K562 (cell line): ENCODE results near the gene HLA-F. TPM values are rescaled to one million over a fixed set of nuclear protein-coding genes. Genes with fewer than 3 reads are reported as not detected.

ENCODE experiments used
- ATF1 ChIP-seq, 2 experiments: fragments of 450-650 bp in 1 of 2; IDR thresholded peaks; 2 replicates each; pipeline ENCODE4 v1.6.1; 2016; ENCODE audit warnings: missing compliant biosample characterization in 1 of 2, missing genetic modification characterization in 1 of 2
- ETV1 ChIP-seq: fragments of 450-650 bp; conservative IDR thresholded peaks from 2 replicates; pipeline ENCODE4 v1.6.1; 2016; ENCODE audit warnings: missing genetic modification characterization, control low read depth, low read depth, missing compliant biosample characterization
- FOXP1 ChIP-seq: sonication (generic); formaldehyde crosslinking; IDR thresholded peaks from 2 replicates; pipeline ENCODE4 v1.8.0; 2022; ENCODE audit warnings: mild to moderate bottlenecking, missing genetic modification reagents
- GABPA ChIP-seq: fragments of 200-800 bp; sonication (Bioruptor generic); conservative IDR thresholded peaks from 2 replicates; pipeline ENCODE4 v1.6.1; 2016; ENCODE audit warnings: low read depth, missing genetic modification characterization, missing compliant biosample characterization
- HDAC2 ChIP-seq: fragments of 450-650 bp; IDR thresholded peaks from 2 replicates; pipeline ENCODE4 v1.6.1; 2016; ENCODE audit warnings: mild to moderate bottlenecking
- JUN ChIP-seq, 2 experiments: sonication (generic) in 1 of 2; formaldehyde crosslinking in 1 of 2; IDR thresholded peaks; 2 replicates each; pipeline versions ENCODE4 v1.6.1 to v1.8.0; 2012 to 2022; ENCODE audit warnings: borderline replicate concordance in 2 of 2, mild to moderate bottlenecking in 2 of 2, improper control_type of control experiment in 1 of 2, low read depth in 1 of 2, low read length in 1 of 2, missing genetic modification reagents in 1 of 2
- JUND ChIP-seq, 2 experiments: IDR thresholded peaks; 2 replicates in 1 of 2; 3 replicates in 1 of 2; pipeline ENCODE4 v1.6.1; 2011; ENCODE audit warnings: borderline replicate concordance in 2 of 2, low read depth in 2 of 2, low read length in 2 of 2, improper control_type of control experiment in 1 of 2, missing biosample characterization in 1 of 2, missing genetic modification characterization in 1 of 2, missing genetic modification reagents in 1 of 2
- LEF1 ChIP-seq: fragments of 450-650 bp; IDR thresholded peaks from 2 replicates; pipeline ENCODE4 v1.6.1; 2016; ENCODE audit warnings: mild to moderate bottlenecking
- SMARCA5 ChIP-seq: fragments of 450-650 bp; IDR thresholded peaks from 2 replicates; pipeline ENCODE4 v1.6.1; 2016
- ZNF121 ChIP-seq: sonication (generic); formaldehyde crosslinking; conservative IDR thresholded peaks from 2 replicates; pipeline ENCODE4 v1.8.0; 2022; ENCODE audit warnings: missing genetic modification reagents
- polyA plus RNA-seq, 8 experiments: library from polyadenylated mRNA; depleted of rRNA in 4 of 8; stranded (reverse) in 5 of 8; unstranded in 3 of 8; fragments of >200 nt; fragmentation: Nextera tagmentation in 2 of 8; fragmentation: Illumina TruSeq in 1 of 8; extraction: Ambion mirVana in 2 of 8; extraction: Trizol in 1 of 8; gene quantifications; 2 replicates each; pipeline versions ENCODE4 v1.2.1 to v1.2.3, GENCODE V29; 2011 to 2014; ENCODE audit warnings: inconsistent platforms in 1 of 8, missing spikeins in 1 of 8
- total RNA-seq, 7 experiments: library from RNA; depleted of rRNA in 6 of 7; stranded (reverse); fragments of >200 nt in 6 of 7; fragmentation: Illumina TruSeq in 2 of 7; extraction: Trizol in 2 of 7; gene quantifications; 2 replicates each; pipeline versions ENCODE4 v1.2.1 to v1.2.3, GENCODE V29; 2011 to 2021; ENCODE audit warnings: low replicate concordance in 1 of 7
- TF ChIP-seq, protein P1 (sequence below): sonication (generic); formaldehyde crosslinking; IDR thresholded peaks from 2 replicates; pipeline ENCODE4 v1.8.1; 2023; ENCODE audit warnings: missing genetic modification reagents, mild to moderate bottlenecking, borderline replicate concordance
- TF ChIP-seq, protein P2 (sequence below), 2 experiments: fragments of 450-650 bp in 1 of 2; sonication (generic) in 1 of 2; formaldehyde crosslinking; conservative IDR thresholded peaks; 2 replicates each; pipeline versions ENCODE4 v1.4.0 to v1.8.1; 2020 to 2022; ENCODE audit warnings: mild to moderate bottlenecking in 1 of 2, missing genetic modification reagents in 1 of 2
- TF ChIP-seq, protein P3 (sequence below): IDR thresholded peaks from 2 replicates; pipeline ENCODE4 v1.6.1; 2012; ENCODE audit warnings: low read depth, low read length, improper control_type of control experiment, borderline replicate concordance
- TF ChIP-seq, protein P4 (sequence below), 2 experiments: fragments of 450-650 bp; conservative IDR thresholded peaks; 2 replicates each; pipeline ENCODE4 v1.6.1; 2017; ENCODE audit warnings: mild to moderate bottlenecking in 2 of 2, moderate library complexity in 2 of 2

The HLA-F gene
- total and polyA plus RNA-seq, 9 of the 15 experiments (the other 6 are each of a cell fraction or from before 2014, with no cell fraction given), result 0.40 to 0.76 (median 0.46) TPM; not detected in 6

DNA sequence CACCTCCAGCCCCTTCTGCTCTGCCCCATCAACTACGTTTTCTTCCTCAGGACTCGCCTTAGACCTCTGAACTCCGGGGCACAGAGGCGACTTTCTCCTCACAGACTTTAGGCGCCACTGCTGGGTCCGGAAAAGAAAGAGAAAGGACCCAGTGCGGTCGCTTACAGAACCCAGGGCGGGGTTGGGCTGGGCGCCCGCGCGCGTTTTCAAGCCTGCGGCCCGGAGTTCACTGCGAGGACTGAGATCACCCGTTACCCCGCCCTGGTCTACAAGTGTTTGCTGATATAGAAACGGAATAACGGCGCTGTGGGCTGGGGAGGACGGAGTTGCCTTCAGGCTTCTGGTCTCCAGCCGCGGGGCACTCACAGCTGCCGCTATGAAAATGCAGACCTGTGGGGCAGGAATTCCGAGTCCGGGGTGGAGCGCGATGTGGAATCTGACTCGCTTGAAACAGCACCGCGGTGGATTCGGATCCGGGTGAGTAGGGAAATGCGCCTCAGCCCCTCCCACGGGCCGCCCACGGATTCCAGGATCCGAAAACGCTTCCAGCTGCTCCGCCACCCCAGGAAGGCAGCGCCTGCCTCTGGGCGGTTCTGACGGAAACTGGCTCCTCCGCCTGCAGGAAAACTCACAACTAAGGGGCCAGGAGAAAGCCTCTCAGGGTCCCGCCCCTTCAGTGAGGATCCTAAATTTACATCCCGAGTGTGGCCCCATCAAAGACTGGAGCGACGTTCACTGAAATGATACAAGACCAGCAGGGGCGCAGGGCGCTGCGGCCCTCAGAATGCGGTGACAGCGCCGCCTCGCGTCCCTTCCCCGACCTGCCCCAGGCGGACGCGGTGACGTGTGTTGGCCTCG is 29.4 kb downstream of the HLA-F start (continued):
- TF ChIP-seq JUND (IDR thresholded peaks at IDR 0.05; ENCODE audit: borderline replicate concordance, low read depth, low read length) (peak; percentile 84), JUND (tag; IDR thresholded peaks at IDR 0.05; ENCODE audit: borderline replicate concordance, low read depth, low read length) (peak; percentile 58; the same call in 1 of the 3 replicates), ETV1 (tag) (peak; percentile 22; the same call in 1 of the 2 replicates), ZNF121 (CRISPR knock-in tag) (no peak), ATF1 (CRISPR knock-in tag; IDR thresholded peaks at IDR 0.05) (peak; percentile 59), ATF1 (tag; IDR thresholded peaks at IDR 0.05) (peak; percentile 83), LEF1 (peak; percentile 27; the same call in 1 of the 2 replicates), SMARCA5 (peak; percentile 56; the same call in 1 of the 2 replicates), GABPA (tag) (peak; percentile 71), HDAC2 (0 out of 2 replicates have a peak, but pooled peaks have one; percentile 17), FOXP1 (CRISPR knock-in tag) (0 out of 2 replicates have a peak, but pooled peaks have one; percentile 29), JUN (IDR thresholded peaks at IDR 0.05; ENCODE audit: borderline replicate concordance, low read depth, low read length) (peak; percentile 75; the same call in 1 of the 2 replicates), JUN (CRISPR knock-in tag; IDR thresholded peaks at IDR 0.05; ENCODE audit: borderline replicate concordance) (no peak)
- TF ChIP-seq, protein P1, sequence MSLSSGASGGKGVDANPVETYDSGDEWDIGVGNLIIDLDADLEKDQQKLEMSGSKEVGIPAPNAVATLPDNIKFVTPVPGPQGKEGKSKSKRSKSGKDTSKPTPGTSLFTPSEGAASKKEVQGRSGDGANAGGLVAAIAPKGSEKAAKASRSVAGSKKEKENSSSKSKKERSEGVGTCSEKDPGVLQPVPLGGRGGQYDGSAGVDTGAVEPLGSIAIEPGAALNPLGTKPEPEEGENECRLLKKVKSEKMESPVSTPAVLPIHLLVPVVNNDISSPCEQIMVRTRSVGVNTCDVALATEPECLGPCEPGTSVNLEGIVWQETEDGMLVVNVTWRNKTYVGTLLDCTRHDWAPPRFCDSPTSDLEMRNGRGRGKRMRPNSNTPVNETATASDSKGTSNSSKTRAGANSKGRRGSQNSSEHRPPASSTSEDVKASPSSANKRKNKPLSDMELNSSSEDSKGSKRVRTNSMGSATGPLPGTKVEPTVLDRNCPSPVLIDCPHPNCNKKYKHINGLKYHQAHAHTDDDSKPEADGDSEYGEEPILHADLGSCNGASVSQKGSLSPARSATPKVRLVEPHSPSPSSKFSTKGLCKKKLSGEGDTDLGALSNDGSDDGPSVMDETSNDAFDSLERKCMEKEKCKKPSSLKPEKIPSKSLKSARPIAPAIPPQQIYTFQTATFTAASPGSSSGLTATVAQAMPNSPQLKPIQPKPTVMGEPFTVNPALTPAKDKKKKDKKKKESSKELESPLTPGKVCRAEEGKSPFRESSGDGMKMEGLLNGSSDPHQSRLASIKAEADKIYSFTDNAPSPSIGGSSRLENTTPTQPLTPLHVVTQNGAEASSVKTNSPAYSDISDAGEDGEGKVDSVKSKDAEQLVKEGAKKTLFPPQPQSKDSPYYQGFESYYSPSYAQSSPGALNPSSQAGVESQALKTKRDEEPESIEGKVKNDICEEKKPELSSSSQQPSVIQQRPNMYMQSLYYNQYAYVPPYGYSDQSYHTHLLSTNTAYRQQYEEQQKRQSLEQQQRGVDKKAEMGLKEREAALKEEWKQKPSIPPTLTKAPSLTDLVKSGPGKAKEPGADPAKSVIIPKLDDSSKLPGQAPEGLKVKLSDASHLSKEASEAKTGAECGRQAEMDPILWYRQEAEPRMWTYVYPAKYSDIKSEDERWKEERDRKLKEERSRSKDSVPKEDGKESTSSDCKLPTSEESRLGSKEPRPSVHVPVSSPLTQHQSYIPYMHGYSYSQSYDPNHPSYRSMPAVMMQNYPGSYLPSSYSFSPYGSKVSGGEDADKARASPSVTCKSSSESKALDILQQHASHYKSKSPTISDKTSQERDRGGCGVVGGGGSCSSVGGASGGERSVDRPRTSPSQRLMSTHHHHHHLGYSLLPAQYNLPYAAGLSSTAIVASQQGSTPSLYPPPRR (CRISPR knock-in tag), result no peak
- TF ChIP-seq, protein P2, sequence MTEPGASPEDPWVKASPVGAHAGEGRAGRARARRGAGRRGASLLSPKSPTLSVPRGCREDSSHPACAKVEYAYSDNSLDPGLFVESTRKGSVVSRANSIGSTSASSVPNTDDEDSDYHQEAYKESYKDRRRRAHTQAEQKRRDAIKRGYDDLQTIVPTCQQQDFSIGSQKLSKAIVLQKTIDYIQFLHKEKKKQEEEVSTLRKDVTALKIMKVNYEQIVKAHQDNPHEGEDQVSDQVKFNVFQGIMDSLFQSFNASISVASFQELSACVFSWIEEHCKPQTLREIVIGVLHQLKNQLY (CRISPR knock-in tag; conservative IDR thresholded peaks at IDR 0.05), result no peak
- TF ChIP-seq, protein P3, sequence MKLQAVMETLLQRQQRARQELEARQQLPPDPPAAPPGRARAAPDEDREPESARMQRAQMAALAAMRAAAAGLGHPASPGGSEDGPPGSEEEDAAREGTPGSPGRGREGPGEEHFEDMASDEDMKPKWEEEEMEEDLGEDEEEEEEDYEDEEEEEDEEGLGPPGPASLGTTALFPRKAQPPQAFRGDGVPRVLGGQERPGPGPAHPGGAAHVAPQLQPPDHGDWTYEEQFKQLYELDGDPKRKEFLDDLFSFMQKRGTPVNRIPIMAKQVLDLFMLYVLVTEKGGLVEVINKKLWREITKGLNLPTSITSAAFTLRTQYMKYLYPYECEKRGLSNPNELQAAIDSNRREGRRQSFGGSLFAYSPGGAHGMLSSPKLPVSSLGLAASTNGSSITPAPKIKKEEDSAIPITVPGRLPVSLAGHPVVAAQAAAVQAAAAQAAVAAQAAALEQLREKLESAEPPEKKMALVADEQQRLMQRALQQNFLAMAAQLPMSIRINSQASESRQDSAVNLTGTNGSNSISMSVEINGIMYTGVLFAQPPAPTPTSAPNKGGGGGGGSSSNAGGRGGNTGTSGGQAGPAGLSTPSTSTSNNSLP, result peak; percentile 76; the same call in 1 of the 2 replicates
- TF ChIP-seq, protein P4, sequence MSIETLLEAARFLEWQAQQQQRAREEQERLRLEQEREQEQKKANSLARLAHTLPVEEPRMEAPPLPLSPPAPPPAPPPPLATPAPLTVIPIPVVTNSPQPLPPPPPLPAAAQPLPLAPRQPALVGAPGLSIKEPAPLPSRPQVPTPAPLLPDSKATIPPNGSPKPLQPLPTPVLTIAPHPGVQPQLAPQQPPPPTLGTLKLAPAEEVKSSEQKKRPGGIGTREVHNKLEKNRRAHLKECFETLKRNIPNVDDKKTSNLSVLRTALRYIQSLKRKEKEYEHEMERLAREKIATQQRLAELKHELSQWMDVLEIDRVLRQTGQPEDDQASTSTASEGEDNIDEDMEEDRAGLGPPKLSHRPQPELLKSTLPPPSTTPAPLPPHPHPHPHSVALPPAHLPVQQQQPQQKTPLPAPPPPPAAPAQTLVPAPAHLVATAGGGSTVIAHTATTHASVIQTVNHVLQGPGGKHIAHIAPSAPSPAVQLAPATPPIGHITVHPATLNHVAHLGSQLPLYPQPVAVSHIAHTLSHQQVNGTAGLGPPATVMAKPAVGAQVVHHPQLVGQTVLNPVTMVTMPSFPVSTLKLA (conservative IDR thresholded peaks at IDR 0.05), result peak in 1 of 2 experiments; percentile 55; a peak in 2 of 4 replicates
